Suprapubic skin (tissue), 3 donors: Measurements from ENCODE around the gene CD4.

Experiments
- CTCF ChIP-seq, 2 donors: fragments of 200-600 bp in 1 of 2; fragments of 450-650 bp in 1 of 2; sonication (generic) in 1 of 2; IDR thresholded peaks; one replicate each; pipeline ENCODE4 v1.5.1; 2016 to 2019; ENCODE audit warnings: antibody characterized with exemption in 2 of 2, mild to moderate bottlenecking in 1 of 2, moderate library complexity in 1 of 2
- POLR2A ChIP-seq, 2 donors: fragments of 450-650 bp; IDR thresholded peaks; one replicate each; pipeline ENCODE4 v1.6.1; 2017; ENCODE audit warnings: antibody characterized with exemption in 2 of 2, mild to moderate bottlenecking in 2 of 2, moderate library complexity in 2 of 2

- TF ChIP-seq POLR2A (IDR thresholded peaks at IDR 0.05): no peak
- TF ChIP-seq CTCF (IDR thresholded peaks at IDR 0.05): no peak
Measured at GRCh38 chr12:6855322-6855721, 66.0 kb downstream of the CD4 start.
